ACHN (cell line): ENCODE measurements around the gene RELN.
A peak's percentile ranks its signal among the peaks of the same experiment; 100 is the strongest.

Source experiments
- DNase-seq: peaks from one replicate; pipeline ENCODE4 v3.0.0-alpha.2; 2015
- in situ Hi-C: cut with HindIII; loops from 2 replicates; pipeline ENCODE4 v1.10.0; 2017; ENCODE audit warnings: low sequenced_read_pairs, low pct_ligation_motif_present, low pct_unique_long_range_greater_than_20kb

Gene RELN

DNA sequence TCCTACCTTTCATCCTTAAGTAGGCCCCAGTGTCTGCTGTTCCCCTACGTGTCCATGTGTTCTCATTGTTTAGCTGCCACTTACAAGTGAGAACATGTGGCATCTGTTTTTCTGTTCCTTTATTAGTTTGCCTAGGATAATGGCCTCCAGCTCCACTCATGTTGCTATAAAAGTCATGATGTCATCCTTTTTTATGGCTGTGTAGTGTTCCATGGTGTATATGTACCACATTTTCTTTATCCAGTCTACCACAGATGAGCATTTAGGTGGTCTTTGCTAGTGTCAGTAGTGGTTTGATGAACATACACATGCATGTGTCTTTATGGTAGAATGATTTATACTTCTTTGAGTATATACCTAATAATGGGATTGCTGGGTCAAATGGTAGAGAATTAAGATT is 397.3 kb downstream of the RELN start:
- DNase-seq, result no peak
- in situ Hi-C loops, result no loop called here

DNA sequence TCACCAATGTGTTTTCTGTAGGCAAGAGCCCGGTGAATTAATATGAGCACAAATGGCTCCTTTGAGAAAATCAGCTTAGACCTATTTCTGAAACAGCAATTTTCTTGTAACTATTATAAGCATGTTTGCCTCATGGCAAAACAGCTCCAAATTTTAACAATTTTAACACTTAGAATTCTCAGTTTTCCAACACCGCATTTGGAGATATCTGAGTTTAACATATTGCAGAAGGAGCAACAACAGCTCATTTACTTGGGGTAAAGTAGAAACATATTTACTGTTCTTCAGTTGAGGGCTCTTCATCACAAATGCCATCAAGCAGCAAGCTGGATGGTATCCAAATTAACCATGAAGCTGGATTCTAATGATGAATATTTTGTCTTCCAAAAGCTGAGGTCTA is 409.4 kb downstream of the RELN start:
- DNase-seq, result no peak
- in situ Hi-C loops, result no loop called here

DNA sequence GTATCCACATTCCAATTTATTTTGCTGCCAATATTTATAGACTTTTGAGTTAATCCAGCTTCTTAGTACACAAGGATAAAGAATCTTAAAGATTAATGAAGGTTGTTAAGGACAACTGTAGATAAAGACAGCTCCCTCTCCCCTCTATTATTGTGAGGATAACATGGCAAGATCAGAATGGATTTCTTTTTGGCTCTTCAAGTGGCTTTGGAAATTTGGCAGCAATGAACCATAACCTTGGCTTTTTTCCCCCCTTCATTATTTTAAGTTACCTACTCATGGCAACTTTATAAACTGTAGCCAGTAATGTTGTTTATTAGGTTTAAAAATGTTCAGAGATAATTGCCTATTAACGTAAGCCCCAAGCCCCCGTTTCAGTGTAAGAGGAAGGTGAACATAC is 412.4 kb downstream of the RELN start:
- DNase-seq, result no peak
- in situ Hi-C loops, result no loop called here

DNA sequence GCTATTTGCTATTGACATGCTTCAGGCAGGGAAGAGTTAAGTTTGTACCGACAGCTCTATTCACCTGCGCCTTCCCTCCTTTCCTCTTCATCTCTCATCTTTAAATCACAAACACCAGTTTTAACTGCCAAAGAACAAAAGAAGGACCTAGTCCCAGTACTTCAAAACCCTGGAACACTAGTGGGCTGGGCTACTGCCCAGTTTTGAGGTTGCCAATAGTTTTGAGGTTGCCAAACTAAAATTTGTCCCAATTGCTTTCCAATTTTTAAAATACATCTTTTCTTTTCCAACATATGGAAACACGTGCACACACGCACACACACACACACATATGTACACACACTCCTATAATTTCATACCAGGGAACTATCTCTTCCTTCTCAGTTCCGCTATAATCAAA is 412.8 kb downstream of the RELN start:
- DNase-seq, result no peak
- in situ Hi-C loops, result no loop called here

DNA sequence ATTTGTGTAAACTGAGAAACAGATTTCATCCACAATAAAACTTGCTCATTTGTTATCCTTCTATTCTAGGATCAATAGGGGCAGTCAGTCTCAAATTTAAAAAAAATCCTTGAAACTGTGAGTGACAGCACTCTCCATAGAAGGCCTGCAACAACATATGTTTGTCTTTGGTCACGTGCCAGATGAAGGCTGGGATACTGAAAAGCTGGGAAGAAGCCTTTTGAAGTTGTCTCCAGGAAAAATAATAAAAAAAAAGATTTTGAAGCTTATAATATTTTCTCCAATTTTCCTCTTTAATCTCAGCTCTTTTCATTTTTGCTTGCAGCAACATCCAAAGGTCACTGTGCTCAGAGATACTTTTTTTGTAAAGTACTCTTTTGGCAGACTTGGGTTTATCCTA is 414.9 kb downstream of the RELN start:
- in situ Hi-C loops, result loop anchor here (25.0 kb wide), 1 partner anchor 588 kb away; no protein-coding TSS in a partner anchor
- no peak for DNase-seq

DNA sequence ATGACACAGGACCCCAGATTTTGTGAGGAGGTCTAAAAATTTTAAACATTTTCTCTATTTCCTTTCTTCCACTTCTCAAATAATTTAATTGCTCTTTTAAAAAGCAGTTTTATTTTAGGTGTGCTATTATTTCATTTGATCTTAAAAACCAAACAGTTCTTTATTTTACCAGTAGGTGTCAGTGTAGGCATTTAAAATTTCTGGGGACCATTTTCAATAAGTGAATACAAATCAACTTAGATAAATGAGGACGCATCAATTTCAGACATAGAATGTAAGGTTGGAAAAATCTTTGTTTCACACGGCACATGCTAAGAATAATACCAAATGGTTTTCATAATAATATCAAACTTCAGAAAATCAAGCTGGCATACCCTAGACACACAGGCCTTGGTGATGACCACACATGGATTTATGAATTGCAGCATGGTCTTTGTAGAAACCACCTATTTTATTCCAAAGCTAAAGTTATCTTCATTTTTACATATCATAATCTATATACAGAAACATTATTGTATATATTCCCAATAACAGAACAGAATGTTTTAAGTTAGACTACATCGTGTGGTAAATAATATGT is 415.9 kb downstream of the RELN start:
- peak; percentile 63 for DNase-seq
- in situ Hi-C loops, result loop anchor here (25.0 kb wide), 1 partner anchor 589 kb away; no protein-coding TSS in a partner anchor

DNA sequence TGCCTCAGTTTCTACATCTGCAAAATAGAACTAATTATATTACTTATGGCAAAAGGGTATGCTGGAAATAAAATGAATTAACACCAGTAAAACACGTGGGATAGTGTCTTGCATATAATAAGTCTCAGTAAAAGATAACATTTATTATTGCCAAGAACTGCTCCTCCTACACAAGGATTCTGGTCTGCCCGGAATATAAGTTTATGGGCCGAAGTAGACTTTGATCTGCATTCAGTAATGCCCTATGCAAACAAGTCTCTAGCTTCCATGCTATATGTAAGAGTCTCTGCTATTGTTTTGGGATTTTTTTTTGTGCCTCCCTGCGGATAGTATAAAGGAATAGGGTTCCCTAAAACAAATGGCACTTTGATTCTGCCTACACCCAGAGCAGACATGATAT is 417.9 kb downstream of the RELN start:
- in situ Hi-C loops, result loop anchor here (25.0 kb wide), 1 partner anchor 591 kb away; no protein-coding TSS in a partner anchor
- DNase-seq, result no peak

DNA sequence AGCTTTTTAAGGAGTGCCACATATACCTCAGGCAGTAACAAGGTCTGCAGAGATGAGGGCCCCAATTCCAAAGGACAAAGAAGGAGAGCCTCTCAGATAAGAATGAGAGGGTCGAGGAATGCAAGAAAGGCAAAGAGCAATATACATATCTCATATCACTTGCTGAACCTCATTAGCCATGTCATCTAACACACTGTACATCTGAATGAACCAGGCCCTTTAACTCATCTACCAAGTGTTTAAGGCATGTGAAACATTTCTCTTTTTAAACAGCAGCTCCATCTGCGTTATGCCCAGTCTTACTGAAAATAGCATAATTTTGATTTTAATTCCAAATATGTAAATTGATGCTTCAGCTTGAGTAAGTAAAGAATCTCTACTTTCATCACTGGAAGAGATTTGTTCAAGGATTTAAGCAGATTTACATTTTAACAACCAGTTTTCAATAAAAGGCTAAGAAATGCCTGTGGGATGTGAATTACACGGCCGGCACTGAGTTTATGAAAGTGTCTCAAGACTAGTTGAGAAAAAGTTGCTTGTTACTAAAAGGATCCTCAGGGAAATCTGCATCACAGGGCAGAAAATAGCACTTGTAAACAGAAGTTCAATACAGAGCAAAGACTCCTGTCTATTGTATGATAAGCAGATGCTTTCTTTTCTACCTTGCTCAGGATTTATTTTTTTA is 419.7 kb downstream of the RELN start:
- no peak for DNase-seq
- in situ Hi-C loops, result loop anchor here (25.0 kb wide), 1 partner anchor 593 kb away; no protein-coding TSS in a partner anchor

DNA sequence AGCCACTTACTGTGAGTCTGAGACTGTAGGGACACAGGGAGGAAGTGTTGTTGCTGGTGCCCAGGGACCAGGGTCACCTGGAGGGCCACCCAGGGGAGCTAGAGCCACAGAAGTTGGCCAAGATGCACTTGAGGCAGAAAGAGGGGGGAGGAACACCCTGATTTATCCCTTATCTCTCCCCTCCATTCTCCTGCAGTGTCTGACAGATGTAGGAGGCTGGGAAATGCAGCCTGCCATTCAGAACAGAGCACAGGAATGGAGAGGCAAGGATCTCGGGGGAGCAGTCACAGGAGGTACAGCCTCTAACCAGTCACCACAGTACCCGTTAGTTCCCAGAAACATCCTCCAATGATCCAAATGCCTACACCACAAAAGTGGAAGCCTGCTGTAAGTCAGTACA is 425.0 kb downstream of the RELN start:
- in situ Hi-C loops, result loop anchor here (25.0 kb wide), 1 partner anchor 598 kb away; no protein-coding TSS in a partner anchor

DNA sequence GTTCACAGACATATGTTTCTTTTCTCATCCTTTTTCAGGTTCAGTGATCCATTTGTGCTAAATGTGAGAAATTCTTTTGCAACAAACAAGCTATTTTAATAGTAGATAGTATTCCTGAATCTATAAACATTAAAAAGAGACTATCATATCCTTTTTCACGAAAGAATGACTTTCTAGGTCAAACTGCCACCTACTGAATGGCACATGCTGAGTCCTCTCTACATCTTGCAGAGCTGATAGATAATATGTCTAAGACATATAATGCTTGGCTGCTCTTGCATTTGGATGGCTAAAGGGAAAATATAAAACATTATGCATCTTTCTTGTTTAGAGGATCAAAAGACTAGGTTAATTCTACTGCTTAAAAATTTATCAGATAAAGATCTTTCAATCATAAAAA is 429.3 kb downstream of the RELN start:
- in situ Hi-C loops, result loop anchor here (25.0 kb wide), 1 partner anchor 602 kb away; no protein-coding TSS in a partner anchor

More for the DNA sequence above, 425.0 kb downstream of the RELN start:
- DNase-seq, result no peak

DNA sequence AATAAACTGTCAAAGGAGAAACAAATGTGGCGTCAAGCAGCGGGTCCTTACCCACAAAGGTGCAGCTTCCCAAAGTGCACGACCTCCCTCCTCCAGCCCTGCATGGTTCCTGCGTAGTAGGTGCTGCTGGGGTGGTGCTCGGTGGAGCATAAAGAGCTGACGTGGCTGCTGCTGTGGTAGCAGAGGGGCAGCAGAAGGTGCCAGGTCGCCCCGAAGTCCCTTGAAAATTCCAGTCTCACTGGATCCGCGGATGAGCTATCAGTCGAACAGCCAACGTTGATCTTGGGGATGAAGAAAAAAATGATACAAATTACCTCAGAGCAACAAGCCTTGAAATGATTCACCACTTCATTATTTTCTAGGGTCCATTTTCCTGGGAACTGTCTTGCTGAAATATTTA is 438.4 kb downstream of the RELN start:
- in situ Hi-C loops, result loop anchor here (25.0 kb wide), 1 partner anchor 611 kb away; no protein-coding TSS in a partner anchor
- DNase-seq, result peak; percentile 31

More for the DNA sequence above, 429.3 kb downstream of the RELN start:
- DNase-seq, result no peak

DNA sequence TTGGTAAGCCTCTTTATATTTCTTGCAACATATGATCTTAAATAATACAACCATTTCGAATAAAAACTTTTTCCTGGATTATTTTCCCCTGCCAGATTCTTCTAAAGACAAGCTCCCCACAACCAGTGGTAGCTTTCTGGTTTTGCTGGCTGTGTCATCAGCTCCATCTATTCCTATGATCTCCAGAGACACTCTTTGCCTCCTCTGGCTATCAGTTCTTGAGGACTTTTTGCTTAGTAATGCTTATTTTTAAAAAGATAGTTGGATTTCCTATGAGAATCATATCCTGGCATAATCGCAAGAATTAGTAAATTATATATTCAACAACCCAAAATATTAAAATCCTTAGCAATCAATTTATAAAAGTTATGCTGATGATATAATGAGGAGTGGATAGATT is 439.7 kb downstream of the RELN start:
- no peak for DNase-seq
- in situ Hi-C loops, result loop anchor here (25.0 kb wide), 1 partner anchor 613 kb away; no protein-coding TSS in a partner anchor

DNA sequence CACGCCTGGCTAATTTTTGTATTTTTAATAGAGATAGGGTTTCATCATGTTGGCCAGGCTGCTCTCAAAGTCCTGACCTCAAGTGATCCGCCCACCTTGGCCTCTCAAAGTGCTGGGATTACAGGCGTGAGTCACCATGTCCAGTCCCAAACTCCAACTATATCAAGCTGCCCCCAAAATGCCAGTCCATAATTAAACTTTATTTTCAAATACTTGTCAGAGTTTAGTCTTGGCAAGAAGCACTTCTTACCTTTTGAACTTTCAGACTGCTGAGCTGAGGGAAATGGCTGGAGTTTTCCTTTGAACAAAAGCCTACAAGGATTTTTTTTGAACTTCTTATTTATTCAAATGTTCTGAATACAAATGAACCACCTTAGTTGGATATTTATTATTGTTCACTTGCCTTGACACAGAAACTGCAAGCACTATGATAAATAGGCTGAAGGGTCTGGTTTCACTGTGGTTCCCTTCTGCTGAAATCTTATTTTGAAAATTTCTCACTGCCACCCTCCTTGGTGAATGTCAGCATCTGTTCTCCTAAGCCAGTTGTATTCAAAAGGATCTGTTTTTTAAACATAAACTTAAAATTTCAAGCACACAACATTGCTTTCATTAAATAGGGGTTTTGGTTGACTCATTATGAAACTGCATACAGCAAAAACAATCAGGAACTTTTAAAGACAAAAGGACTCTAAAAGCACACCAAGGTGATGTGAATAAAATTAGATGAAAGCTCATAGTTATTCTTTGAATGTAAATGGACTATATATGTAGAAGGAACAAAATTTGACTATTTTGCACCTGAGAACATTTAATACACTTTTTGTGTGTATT is 441.8 kb downstream of the RELN start:
- no peak for DNase-seq
- in situ Hi-C loops, result no loop called here

DNA sequence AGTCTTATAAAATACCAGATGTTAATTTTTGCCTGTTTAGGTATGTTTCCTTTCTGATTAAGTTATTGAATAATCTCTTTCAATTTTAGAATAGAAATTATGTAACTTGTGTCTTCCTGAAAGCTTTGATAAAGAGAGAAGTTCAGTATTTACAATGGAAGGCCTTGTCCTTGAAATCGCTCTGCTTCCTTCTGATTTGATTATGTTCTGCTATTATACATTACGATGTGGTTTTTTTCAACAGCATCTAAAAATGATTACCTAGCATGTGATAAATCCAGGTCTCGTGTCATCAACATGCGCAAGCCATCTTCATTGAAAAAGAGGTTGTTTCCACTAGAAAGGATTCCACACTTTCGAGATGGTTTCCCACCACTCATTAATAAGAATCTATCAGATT is 447.0 kb downstream of the RELN start:
- in situ Hi-C loops, result no loop called here
- DNase-seq, result no peak

DNA sequence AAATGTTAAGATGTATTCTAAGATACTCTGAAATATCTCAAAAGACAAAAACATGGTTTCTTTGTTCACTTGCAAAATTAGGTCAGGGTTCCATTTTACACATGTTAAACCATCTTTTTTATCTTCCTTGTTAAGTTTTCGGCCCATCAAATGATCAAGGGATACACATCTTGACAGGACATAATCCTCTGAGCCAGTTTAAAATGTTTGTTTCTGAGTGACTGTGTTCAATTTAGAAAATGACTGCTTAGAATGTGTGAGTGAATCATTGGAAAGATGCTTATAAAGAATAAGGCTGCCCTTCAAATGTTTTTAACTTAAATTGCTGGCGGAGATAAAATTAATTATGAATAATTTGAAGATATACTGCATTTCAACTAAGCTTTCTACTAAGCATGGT is 447.5 kb downstream of the RELN start:
- in situ Hi-C loops, result no loop called here
- DNase-seq, result no peak

DNA sequence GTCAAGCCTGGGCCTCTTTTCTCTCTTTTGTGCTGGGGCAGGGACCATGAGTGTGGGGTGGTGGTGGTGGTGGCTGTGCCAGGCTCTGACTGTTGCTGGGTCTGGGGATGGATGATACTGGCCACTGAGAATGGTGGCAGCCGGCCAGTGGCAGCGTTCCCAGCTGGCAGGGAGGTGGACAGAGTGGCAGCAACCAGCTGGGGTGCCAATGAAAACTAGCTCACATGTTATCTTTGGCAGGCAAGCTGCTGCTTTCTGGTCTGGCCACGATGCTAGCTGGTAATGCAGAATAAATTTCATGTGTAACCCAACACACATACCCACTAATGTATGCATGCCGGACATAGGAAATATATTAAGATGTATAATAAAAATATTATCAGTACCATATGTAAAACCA is 448.4 kb downstream of the RELN start:
- no peak for DNase-seq

DNA sequence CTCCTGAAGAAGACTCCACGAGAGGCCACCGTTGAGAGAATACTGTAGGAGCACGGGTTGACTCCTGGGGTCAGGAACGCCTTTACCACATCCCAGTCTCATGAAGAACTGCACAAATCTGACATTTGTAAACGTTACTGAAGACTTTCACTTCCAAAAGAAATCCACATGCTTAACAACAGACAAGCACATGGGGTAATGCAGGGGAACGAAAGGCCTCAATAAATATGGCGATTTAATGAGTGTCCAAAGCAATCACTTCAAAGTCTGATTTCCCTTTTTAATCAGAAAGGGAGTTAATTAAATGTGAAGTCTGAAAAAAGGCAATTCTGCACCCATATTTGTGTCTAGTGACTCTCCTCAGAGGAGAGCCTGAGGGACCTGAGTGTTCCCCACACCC is 449.1 kb downstream of the RELN start:
- in situ Hi-C loops, result no loop called here
- DNase-seq, result no peak

More for the DNA sequence above, 448.4 kb downstream of the RELN start:
- in situ Hi-C loops, result no loop called here

DNA sequence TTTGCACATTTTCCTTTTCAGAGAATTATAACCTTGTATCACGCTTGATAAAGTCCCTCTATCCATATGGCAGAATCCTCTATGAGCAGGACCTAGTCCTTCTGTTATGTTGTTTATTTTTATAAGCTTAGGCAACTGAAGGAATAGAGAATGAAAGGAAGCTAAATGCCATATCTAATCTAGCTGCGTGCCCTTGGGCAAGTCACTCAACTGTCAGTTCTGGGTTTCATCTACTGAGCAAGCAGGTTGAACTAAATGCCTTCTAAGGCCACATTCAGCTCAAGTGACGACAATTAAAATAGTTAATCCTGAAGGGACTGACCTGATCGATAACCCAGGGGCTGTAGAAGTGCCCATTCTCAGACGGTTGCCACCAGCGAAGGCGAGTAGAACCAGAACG is 449.6 kb downstream of the RELN start:
- DNase-seq, result no peak
- in situ Hi-C loops, result no loop called here
